ENCODE results near the gene CH25H.
A peak's percentile ranks its signal among the peaks of the same experiment; 100 is the strongest.
"Not testable (repeated sequence)": the region's sequence is repeated elsewhere in the genome, so short reads cannot be mapped to it uniquely, and the experiment has no call there.

CH25H gene

DNA sequence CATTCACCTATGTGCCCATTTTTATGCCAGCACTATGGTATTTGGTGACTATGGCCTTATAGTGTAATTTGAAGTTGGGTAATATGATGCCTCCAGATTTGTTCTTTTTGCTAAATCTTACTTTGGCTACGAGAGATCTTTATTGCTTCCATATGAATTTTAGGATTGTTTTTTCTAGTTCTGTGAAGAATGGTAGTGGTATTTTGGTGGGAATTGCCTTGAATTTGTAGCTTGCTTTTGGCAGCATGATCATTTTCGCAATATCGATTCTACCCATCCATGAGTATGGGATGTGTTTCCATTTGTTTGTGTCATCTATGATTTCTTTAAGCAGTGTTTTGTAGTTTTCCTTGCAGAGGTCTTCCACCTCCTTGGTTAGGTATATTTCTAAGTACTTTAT lies 15.8 kb downstream of the CH25H start:
- not testable (repeated sequence) for DNase-seq

DNA sequence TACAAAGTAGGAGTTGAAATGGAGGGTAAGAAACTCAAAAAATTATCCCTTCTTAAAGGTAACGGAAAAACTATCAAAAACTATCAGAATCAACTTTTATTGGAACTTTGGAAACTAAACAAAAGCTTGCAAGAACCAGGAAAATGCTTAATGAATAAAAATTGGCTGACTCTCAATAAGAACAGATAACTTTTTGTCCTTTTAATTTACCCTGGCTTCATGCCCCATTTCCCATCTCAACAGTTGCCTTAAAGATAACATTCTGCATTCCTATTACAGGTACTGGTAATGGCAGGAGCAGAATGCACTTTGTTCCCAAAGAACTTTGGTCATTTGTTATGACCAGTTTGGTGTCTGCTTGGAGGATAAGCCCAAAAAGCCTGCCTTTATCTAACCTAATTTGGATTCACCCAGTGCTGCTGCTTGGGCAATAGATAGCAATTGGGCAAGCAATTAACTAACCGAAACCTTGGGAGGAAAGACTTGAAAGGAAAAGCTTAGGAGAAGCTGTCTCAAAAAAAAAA lies 17.8 kb downstream of the CH25H start:
- no peak for DNase-seq

DNA sequence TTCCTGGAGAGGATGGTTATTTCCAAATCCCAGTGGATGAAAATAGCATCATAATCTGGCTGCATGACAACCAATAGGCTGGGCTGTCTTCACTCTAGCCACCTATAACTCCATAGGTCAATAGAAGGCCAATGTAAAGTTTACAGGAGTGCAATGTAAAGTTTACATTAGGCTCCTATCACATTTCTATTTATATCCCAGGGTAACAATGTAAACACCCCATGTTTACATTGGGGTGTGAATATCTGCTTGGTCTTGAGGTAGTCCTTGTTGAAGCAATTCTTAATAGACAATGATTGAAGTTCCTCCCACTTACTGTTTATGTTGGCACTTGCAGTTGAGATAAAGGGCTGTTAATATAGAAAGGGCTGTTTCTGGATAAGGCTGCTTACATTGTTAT lies 21.5 kb downstream of the CH25H start:
- DNase-seq, result no peak

DNA sequence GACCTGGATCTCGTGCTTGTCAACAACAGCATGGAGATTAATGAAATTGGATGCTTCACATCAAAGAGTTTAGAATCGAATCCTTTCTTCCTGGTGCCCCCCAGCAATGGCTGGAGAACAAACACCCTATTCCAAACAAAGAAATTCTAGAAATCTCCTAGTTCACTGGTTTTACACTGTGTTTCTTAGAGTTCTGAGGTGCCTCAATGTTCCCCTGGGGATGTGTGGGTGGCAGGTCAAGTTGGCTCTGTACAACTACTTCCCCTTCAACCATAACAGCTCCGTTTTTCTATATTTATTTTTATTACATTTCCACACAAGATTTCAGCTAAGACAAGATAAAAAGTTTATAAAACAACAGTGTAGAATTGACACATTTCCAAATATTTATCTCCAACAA lies 22.5 kb downstream of the CH25H start:
- DNase-seq, result no peak

DNA sequence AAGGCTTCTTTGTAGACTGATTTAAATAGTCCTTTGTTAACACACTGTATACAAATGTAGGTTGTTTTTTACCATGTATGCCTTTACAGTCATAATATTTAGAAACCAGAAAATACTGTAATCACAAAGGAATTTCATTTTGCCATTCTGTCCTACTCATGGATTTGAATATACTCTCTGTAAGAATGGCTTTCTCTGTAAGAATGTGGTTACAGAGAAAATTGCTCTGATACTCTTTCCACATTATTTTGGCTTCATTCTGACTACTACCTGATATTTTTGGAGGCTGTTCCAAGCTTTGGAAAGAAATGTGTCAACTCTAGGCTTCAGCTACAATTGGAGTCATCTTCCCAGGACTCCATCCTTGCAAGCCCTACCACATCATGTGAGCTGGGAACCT lies 23.5 kb downstream of the CH25H start:
- DNase-seq, result no peak

DNA sequence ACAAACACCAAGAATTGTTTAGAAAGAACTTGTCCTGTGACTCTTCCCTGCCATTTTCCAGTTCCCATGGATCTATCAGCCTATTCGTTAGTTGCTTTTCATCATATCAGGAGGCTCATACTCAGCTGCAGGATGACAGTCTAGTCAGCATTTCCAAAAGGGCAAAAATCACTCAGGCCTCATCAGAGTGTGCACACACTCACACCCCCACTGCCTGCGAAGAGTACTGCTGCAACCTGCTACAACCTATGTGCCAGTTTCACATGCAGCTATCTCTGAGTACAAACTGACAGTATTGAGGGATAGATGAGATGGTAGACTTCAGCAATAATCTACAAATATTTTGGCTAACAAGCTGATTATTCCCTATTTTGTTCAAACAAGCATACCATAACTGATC lies 24.2 kb downstream of the CH25H start:
- no peak for DNase-seq

DNA sequence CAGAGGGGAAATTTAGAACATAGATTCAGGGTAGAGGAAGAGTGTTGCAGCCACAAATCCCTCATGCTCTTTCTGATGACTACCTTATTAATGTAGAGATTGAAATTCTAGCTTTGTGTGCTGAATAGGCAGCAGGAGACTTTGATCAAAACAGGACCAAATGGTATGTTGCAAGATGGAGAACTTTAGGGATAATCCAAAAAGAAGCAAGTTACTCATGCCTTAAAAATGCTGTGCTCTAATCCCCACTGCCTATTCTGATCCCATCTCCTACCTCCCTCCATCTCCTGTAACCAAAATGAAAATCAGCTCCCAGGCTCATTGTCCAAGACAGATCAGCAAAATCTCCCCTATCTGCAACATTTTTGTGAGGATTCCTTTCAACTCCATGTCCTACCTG lies 31.3 kb downstream of the CH25H start:
- no peak for DNase-seq

DNA sequence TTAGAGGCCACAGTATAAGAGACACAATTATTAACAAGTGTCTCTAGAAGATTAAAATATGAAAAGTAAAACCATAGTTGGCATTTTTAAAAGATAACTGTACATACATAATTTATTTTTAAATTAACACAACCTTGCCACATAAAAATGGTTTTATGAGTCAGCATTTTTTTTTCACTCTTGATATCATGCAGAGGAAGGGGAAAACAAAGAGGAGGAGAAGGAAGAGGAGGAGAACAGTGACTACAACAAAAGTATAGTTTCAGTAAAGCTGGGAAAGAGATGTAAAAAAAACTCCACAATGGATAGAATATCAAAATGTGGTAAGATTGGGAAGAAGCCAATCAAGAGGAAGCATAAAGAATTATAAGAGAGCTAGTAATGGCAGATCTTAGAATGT lies 34.0 kb downstream of the CH25H start:
- no peak for DNase-seq

DNA sequence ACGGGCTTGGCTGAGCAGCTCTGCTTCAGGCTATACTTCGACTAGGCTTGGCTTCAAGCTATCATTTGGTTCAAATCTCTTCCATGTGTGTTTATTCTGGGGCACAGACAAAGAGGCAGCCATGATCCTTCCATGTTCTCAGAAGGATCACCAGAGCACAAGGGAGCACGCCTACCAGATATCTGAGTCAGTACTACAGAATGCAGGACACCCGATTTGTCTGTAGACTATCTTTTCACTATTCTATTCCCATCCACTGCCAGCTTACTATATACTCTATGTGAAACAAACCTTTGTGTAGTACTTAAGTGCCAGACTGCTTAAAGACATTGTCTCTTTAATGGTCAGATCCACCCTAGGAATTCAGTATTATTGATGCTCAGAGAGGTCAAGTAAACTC lies 35.1 kb downstream of the CH25H start:
- no peak for DNase-seq

DNA sequence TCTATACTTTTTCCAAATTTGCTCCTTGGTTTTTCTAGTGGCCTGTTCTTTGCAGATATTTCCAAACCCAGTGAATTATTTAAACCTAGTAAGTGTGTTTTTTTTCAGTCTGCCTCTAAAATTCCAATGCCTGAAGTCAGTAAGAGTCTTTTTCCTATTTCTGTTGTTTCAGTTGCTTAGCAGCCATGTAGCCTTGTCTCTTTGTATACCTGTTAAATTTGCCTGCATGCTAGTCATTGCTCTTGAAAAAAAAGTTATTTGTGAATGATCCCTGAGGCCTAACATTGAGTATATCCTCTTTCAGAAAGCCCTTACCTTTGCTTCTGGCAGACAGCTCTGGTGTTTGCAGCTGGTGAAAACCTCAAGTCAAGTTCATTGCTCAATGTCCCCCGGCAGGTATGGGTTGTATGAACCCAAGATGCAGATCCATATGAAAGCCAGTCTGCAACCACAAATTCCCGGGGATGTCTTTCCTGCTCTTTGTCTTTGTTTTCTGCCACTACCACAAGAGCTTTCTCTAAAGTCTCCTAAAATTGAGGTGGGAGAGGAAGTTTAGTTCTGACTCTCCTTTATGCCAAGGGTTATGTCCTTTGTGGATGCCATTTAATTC lies 35.7 kb downstream of the CH25H start:
- no peak for DNase-seq

DNA sequence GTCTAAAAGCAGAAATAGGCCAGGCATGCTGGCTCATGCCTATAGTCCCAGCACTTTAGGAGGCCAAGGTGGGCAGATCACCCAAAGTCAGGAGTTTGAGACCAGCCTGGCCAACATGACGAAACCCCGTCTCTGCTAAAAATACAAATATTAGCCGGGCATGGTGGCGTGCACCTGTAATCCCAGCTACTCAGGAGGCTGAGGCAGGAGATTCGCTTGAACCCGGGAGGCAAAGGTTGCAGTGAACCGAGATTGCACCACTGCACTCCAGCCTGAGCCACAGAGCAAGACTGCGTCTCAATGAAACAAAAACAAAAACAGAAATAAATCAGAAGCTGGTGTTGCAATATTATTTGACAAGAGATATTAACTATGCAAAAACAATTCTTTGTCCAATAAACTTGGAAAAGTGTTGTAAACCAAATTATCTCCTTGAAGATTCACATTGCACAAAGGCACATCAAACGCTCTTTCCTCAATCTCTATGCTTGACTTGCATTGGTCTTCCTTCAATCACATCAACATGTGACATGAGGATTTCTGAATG lies 38.7 kb downstream of the CH25H start:
- DNase-seq, result not testable (repeated sequence)

DNA sequence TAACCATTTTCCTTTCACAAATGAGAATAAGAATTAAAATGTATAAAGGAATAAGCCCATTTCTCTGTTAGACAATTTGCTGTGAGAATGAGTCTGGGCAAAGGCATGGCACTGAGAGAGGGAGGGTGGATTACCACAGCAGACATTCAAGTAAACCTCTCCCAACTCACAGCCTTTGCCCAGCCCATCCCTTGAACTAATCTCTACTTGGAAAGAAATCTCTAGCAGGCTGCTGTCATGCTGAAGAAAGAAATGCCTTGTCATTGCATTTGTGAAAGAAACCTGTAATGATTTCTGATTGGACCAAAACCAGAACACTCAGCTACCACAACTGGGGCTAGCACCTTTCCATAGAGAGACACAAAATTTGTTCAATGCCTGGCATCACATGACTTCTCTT lies 39.2 kb downstream of the CH25H start:
- no peak for DNase-seq

DNA sequence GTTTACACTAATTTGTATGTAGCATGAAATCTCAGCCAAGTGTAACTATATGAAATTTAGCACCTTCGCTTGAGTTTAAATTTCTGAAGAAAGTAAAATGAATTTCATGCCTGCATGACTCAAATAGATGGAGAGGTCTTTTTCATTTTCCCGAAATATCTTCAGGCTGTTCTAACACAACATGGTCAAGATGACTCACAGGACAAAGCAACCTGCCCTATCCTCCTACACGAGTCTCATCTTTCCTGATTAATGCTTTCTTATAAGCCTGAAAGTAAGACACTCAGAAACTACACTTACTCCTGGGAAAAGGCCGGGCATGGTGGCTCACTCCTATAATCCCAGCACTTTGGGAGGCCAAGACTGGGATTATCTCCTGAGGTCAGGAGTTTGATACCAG lies 41.2 kb downstream of the CH25H start:
- DNase-seq, result no peak

DNA sequence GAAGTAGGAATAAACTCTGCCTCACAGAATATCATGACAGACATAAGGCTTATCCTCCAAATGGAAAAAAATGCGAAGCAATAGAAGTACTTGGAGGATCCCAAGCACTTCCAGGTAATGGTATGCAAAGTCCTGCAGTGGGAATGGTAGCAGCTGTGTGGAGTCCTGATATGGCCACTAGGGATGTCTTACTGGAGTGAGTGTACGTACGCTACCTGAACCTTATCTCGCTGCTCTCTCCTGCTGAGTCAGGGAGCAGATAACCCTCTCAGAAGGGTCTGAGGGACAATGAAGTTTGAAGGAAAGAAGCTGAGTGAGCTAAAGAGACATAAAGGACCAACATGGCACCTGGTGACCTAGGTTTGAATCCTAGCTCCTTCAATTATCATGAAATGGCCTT lies 42.2 kb downstream of the CH25H start:
- no peak for DNase-seq

DNA sequence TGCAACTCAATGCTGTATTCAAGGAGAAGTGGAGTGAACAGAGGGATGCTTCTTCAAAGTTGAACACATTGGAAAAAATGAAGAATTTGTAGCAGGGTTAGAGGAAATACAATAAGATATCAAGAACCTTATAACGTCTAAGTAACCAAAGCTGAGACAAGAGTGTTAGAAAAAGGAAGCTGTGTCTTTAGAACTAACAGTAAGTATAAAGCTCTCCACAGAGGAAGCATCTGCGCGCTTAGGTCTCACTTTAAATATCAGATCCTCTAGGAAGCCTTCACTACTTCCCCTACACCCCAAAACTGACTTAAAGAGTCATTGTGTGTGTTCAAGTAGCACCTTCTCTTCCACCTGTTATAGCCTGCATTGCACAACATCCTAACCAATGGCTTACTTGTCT lies 43.0 kb downstream of the CH25H start:
- DNase-seq, result no peak

DNA sequence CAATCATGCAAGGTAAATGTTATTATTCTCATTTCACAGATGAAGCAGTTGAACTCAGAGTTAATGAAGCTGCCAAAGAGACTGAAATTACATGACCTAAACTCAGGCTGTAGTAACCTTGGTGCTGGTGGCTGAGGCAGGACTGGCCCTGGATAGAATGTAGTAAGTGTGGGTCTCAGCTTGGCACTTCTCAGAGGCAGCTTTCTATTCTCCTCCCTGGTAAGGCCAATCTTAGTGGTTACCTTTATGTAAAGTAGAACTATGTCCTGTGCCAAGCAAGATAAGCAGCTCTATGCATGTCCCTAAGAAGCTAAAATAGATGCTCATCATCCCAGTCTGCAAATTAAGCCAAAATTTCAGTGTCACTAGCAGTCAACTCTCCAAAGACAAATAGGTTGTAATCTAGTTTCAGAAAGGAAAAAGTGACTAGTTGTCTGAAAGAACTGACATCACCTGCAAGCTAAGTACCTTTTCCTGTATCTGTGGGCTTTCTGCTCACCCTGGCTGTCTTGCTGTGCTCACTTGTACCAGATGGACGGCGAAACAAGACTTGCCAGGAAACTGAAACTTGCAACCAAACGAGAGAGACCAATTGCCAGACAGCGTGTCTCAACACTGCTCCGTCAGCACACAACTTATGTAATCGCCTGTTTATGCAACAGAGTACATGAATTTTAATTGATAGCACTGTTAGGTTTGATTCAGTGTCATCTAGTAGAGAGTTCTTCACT lies 43.7 kb downstream of the CH25H start:
- peak; percentile 40 for DNase-seq

DNA sequence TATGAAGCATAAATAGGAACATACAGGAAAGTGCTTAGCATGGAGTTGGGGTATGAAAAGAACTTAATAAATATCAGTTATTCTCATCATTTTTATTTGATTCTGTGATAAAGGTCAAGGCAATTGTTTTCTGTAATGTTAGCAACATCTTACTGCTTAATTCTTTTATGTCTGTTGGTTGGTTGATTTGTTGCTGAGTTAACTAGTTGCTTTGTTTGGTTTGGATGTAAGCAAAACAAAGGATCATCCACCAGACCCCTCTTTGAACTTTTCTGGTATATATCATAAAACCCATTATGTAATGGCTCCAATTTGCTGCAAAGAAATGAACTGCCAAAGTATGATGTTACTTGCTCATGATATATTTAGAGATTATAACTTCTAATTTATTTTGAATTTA lies 44.5 kb downstream of the CH25H start:
- no peak for DNase-seq

DNA sequence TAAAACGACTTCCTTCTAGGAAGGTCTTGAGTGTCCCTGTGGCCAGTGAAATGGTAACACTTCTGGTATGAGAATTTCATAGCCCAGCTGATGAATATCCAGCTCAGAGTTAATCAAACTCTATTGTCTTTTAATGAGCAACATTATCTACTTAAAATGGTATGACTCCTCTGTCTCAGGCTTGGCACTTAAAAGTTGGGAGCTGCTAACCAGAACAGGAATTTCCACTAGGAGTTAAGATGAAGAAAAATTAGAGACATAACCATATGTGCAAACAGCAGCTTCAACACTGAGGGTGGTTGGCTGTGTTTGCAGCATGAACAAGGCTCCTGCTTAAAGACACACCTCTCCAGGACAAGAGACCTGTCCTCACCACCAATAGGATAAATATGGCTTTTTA lies 46.8 kb downstream of the CH25H start:
- no peak for DNase-seq

DNA sequence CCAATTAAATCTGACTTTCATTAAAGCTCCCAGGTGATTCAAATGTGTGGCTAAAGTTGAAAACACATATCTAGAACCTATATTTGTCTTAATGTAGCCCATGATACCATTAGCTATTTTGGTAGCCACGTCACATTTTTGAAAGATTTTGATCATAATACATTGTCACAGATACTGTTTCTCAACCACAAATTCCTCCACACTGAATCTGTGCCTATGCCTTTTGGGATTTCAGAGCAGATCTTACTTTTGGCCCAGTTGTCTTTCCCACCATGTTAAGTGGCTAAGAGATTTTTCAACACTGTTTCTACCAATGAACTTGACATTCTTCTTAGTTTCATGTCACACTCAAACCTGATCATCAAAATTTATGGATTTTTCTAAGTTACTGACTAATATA lies 47.4 kb downstream of the CH25H start:
- no peak for DNase-seq

DNA sequence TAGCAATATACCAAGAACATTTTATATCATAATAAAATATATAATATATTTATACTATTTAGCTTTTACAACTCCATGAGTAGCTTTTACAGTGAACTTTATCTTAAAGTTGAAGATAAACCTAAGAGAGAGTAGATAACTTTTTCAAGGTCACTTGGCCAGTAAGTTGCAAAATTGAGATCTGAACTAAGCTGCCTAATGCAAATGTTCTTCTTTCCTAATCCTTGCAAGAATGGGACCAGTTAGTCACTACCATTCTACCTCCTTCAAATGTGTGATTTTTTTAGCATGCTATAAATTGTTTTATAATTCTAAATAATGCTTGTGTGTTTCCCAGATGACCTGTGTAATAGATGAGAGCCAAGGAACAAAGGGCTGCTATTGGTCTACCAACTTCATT lies 47.8 kb downstream of the CH25H start:
- no peak for DNase-seq

DNA sequence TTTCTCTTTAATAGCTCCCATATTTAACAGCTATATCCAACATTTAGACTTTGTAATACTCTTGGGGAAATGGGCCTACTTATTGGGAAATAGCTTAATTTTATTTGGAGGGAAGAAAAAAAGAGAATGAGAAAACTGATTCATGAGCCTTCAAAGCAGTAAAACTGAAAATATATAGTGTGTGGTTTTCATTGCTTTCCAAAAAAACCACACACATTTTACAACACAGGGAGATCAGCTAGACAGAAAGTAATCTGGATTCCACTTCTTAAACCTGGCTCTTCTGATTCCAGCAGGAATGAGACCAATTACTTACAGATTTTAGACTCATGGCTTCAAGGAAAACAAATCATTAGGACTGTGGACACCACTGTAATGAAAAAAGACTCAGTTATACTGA lies 48.7 kb downstream of the CH25H start:
- DNase-seq, result no peak

DNA sequence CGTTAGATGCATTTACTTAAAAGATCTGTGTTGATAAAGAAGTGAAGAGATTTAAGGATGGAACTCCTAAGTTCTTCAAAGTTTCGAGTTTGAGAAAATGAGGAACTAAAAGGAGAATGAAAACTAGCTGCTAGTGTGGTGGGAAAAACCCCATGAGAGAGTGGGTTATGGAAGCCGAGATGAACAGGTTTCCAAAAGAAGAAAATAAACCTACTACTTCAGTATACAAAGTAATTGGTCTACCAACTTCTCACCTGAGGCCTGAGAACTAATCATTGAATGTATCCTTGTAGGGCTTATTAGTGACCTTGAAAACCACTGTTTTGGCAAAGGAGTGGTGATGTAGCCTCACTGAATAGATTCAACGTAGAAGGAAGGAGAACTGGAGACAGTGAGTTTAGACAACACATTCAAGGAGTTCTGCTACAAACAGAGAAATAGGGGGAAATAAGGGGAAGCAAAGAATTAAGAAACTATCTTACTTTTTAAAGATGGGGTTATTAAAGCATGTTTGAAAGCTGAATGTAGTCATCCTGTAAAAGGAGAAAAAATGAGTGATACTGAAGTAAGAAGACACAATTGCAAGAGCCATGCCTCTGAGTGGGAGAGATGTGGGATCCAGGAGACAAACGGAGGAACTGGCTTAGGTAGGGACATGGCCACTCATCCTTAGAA lies 50.8 kb downstream of the CH25H start:
- DNase-seq, result no peak
